ENCODE measurements around the gene CSNK1D. TPM values are rescaled to one million over a fixed set of nuclear protein-coding genes. Genes with fewer than 3 reads are reported as not detected.
A peak's percentile ranks its signal among the peaks of the same experiment; 100 is the strongest.

Gene CSNK1D
- total and polyA plus RNA-seq, 2 donors (not counting 1 experiment from before 2014, with no cell fraction given): 196 to 241 TPM

GRCh38 chr17:82320956-82321927, 47.7 kb upstream of the CSNK1D start:
- Histone ChIP-seq H3K4me1 (ENCODE audit: control insufficient read depth in 2 of 2, insufficient read depth in 2 of 2, low read length in 2 of 2) (peaks cover 9 to 12% of the 10 kb centered on the region in 2 donors), H3K4me3 (ENCODE audit: control extremely low read depth in 1 of 5, extremely low read depth in 1 of 5, insufficient read depth in 1 of 5, low read depth in 2 of 5, low read length in 4 of 5) (peak overlapping the region in 3 of 5 experiments; percentile 21 to 31 (median 25)), H3K4me2 (replicated peaks; ENCODE audit: low read depth, low read length, poor library complexity, severe bottlenecking) (peak overlapping the region; percentile 73), H2AFZ (ENCODE audit: insufficient read depth, low read depth, low read length, poor library complexity, severe bottlenecking) (peak overlapping the region; percentile 70), H3K27ac (ENCODE audit: low read length in 2 of 2) (no peak overlapping the region), H4K20me1 (ENCODE audit: control insufficient read depth, insufficient read depth, low read length, poor library complexity, severe bottlenecking) (no peaks in the 10 kb centered on the region), H3K79me2 (ENCODE audit: control insufficient read depth, insufficient read depth, low read length) (no peaks in the 10 kb centered on the region), H3K9ac (ENCODE audit: low read length) (peak overlapping the region; percentile 30), H3K9me3 (ENCODE audit: control extremely low read depth in 1 of 3, control insufficient read depth in 2 of 3, insufficient read depth in 1 of 3, low read length in 2 of 3) (peaks cover 0 to 18% (median 0%) of the 10 kb centered on the region in 3 donors), H3K36me3 (replicated peaks in 1 of 2; ENCODE audit: control extremely low read depth in 1 of 2, control insufficient read depth in 1 of 2, extremely low read depth in 1 of 2, insufficient read depth in 2 of 2, low read length in 1 of 2) (no peaks in the 10 kb centered on the region), H3K27me3 (replicated peaks in 1 of 4; ENCODE audit: control extremely low read depth in 1 of 4, control insufficient read depth in 3 of 4, insufficient read depth in 4 of 4, low read length in 3 of 4) (peaks cover 0 to 13% (median 3%) of the 10 kb centered on the region in 4 experiments)
- Mint-ChIP-seq H3K4me3 (peak overlapping the region; percentile 73), H3K27me3 (no peaks in the 10 kb centered on the region), H3K9me3 (ENCODE audit: insufficient read depth) (no peaks in the 10 kb centered on the region), H3K27ac (peak overlapping the region; percentile 42), H3K4me1 (peaks cover 3% of the 10 kb centered on the region)
- ATAC-seq (ENCODE audit: low read depth): peak; percentile 83
- ChIA-PET POLR2A (interaction anchor here (0.6 to 1.0 kb wide), 2 partner anchors 23 to 115 kb away, joined by 6 to 11 read pairs; no protein-coding TSS in a partner anchor), CTCF (interaction anchor here (0.6 to 6.7 kb wide), 11 partner anchors 8 to 635 kb away, joined by 3 to 68 read pairs (median 7); no protein-coding TSS in a partner anchor)
- intact Hi-C loops (cut with micrococcal nuclease): loop anchor here (1.0 kb wide), 5 partner anchors 20 to 115 kb away; partner anchors contain the start of gene CSNK1D
- peak; percentile 81 for DNase-seq
- TF ChIP-seq, protein P1, sequence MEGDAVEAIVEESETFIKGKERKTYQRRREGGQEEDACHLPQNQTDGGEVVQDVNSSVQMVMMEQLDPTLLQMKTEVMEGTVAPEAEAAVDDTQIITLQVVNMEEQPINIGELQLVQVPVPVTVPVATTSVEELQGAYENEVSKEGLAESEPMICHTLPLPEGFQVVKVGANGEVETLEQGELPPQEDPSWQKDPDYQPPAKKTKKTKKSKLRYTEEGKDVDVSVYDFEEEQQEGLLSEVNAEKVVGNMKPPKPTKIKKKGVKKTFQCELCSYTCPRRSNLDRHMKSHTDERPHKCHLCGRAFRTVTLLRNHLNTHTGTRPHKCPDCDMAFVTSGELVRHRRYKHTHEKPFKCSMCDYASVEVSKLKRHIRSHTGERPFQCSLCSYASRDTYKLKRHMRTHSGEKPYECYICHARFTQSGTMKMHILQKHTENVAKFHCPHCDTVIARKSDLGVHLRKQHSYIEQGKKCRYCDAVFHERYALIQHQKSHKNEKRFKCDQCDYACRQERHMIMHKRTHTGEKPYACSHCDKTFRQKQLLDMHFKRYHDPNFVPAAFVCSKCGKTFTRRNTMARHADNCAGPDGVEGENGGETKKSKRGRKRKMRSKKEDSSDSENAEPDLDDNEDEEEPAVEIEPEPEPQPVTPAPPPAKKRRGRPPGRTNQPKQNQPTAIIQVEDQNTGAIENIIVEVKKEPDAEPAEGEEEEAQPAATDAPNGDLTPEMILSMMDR (IDR thresholded peaks at IDR 0.05): peak; percentile 98
- TF ChIP-seq EZH2 (IDR thresholded peaks at IDR 0.05; ENCODE audit: borderline replicate concordance, insufficient read depth, low read depth, low read length, poor library complexity, severe bottlenecking): no peak
- WGBS (ENCODE audit: insufficient coverage): 47% methylated on average over 52 of the region's 65 CpGs

Data from B cell (primary cell).